NCI-H187 treated with DMSO at 0.1 percent for 48 hours (cell line): ENCODE results near the gene NOTCH2NLA.
"Not testable (repeated sequence)": the region's sequence is repeated elsewhere in the genome, so short reads cannot be mapped to it uniquely, and the experiment has no call there.

Experiments used
- DNase-seq: peaks from one replicate; lab custom pipeline; 2025; lab: John Stamatoyannopoulos, UW

Gene NOTCH2NLA

GRCh38 chr1:146228710-146229477 lies at the start of gene NOTCH2NLA:
NOTCH2NLA (minus strand) TSS chr1:146229021; CDS start chr1:146189337, 39,684 bp downstream.
- not testable (repeated sequence) for DNase-seq

- not testable (repeated sequence) for DNase-seq
Observed at GRCh38 chr1:146278346-146278745, 49.5 kb upstream of the NOTCH2NLA start.

- not testable (repeated sequence) for DNase-seq
Observed at GRCh38 chr1:146277087-146277486, 48.3 kb upstream of the NOTCH2NLA start.

GRCh38 chr1:146274083-146274482 lies 45.3 kb upstream of the NOTCH2NLA start:
- DNase-seq, result not testable (repeated sequence)

- not testable (repeated sequence) for DNase-seq
Observed at GRCh38 chr1:146273194-146273593, 44.4 kb upstream of the NOTCH2NLA start.

GRCh38 chr1:146272734-146273133 lies 43.9 kb upstream of the NOTCH2NLA start:
- DNase-seq, result not testable (repeated sequence)

GRCh38 chr1:146271977-146272376 lies 43.2 kb upstream of the NOTCH2NLA start:
- DNase-seq, result not testable (repeated sequence)

- not testable (repeated sequence) for DNase-seq
Observed at GRCh38 chr1:146270129-146270528, 41.3 kb upstream of the NOTCH2NLA start.

GRCh38 chr1:146266179-146266748 lies 37.4 kb upstream of the NOTCH2NLA start:
- DNase-seq, result not testable (repeated sequence)

GRCh38 chr1:146264761-146265160 lies 35.9 kb upstream of the NOTCH2NLA start:
- DNase-seq, result not testable (repeated sequence)

- not testable (repeated sequence) for DNase-seq
Observed at GRCh38 chr1:146260006-146260730, 31.3 kb upstream of the NOTCH2NLA start.

GRCh38 chr1:146257992-146258552 lies 29.3 kb upstream of the NOTCH2NLA start:
- DNase-seq, result not testable (repeated sequence)

- not testable (repeated sequence) for DNase-seq
Observed at GRCh38 chr1:146254569-146255197, 25.9 kb upstream of the NOTCH2NLA start.

- not testable (repeated sequence) for DNase-seq
Observed at GRCh38 chr1:146253249-146253855, 24.5 kb upstream of the NOTCH2NLA start.

GRCh38 chr1:146251523-146251922 lies 22.7 kb upstream of the NOTCH2NLA start:
- DNase-seq, result not testable (repeated sequence)

- not testable (repeated sequence) for DNase-seq
Observed at GRCh38 chr1:146248643-146249042, 19.8 kb upstream of the NOTCH2NLA start.

- DNase-seq, result not testable (repeated sequence)
Observed at GRCh38 chr1:146236626-146237025, 7.8 kb upstream of the NOTCH2NLA start.

GRCh38 chr1:146236026-146236601 lies 7.3 kb upstream of the NOTCH2NLA start:
- DNase-seq, result not testable (repeated sequence)

- not testable (repeated sequence) for DNase-seq
Observed at GRCh38 chr1:146228144-146228682, 608 bp downstream of the NOTCH2NLA start.

GRCh38 chr1:146174531-146174930 lies 54.3 kb downstream of the NOTCH2NLA start:
- not testable (repeated sequence) for DNase-seq

- not testable (repeated sequence) for DNase-seq
Observed at GRCh38 chr1:146167740-146168139, 61.1 kb downstream of the NOTCH2NLA start.
